Measurements from ENCODE around the gene COG6.

COG6 gene

GRCh38 chr13:39682788-39683187 lies 27.3 kb downstream of the COG6 start:
- no peak for DNase-seq

GRCh38 chr13:39684531-39685137 lies 29.2 kb downstream of the COG6 start:
- DNase-seq = no peak

- DNase-seq = no peak
These were observed 30.2 kb downstream of the COG6 start for GRCh38 chr13:39685652-39686051.

- no peak for DNase-seq
These were observed 32.8 kb downstream of the COG6 start for GRCh38 chr13:39688278-39688677.

- no peak for DNase-seq
These were observed 33.4 kb downstream of the COG6 start for GRCh38 chr13:39688699-39689405.

GRCh38 chr13:39692660-39693438 lies 37.4 kb downstream of the COG6 start:
- DNase-seq = no peak

GRCh38 chr13:39699274-39699673 lies 43.8 kb downstream of the COG6 start:
- DNase-seq = no peak

- DNase-seq = no peak
These were observed 57.2 kb downstream of the COG6 start for GRCh38 chr13:39712626-39713025.

GRCh38 chr13:39729156-39729555 lies 73.7 kb downstream of the COG6 start:
- DNase-seq = no peak

- no peak for DNase-seq
These were observed 79.5 kb downstream of the COG6 start for GRCh38 chr13:39734952-39735351.

- DNase-seq = no peak
These were observed 81.6 kb downstream of the COG6 start for GRCh38 chr13:39737047-39737446.

GRCh38 chr13:39740761-39741160 lies 85.3 kb downstream of the COG6 start:
- no peak for DNase-seq

- DNase-seq = no peak
These were observed 93.5 kb downstream of the COG6 start for GRCh38 chr13:39748961-39749360.

- DNase-seq = no peak
These were observed 94.1 kb downstream of the COG6 start for GRCh38 chr13:39749528-39749927.

GRCh38 chr13:39751805-39752204 lies 96.3 kb downstream of the COG6 start:
- DNase-seq = no peak

GRCh38 chr13:39760521-39760920 lies 105.1 kb downstream of the COG6 start:
- DNase-seq = no peak

GRCh38 chr13:39765801-39766463 lies 110.5 kb downstream of the COG6 start:
- DNase-seq = no peak

- no peak for DNase-seq
These were observed 111.1 kb downstream of the COG6 start for GRCh38 chr13:39766464-39767158.

- DNase-seq = no peak
These were observed 112.5 kb downstream of the COG6 start for GRCh38 chr13:39767791-39768517.

- DNase-seq = no peak
These were observed 113.5 kb downstream of the COG6 start for GRCh38 chr13:39768962-39769361.

- DNase-seq = no peak
These were observed 115.0 kb downstream of the COG6 start for GRCh38 chr13:39770221-39771090.
